Lower leg skin (tissue), 3 donors: ENCODE data around the gene PXYLP1.

Source experiments
- POLR2A ChIP-seq, 2 donors: fragments of 450-650 bp; IDR thresholded peaks; one replicate each; pipeline ENCODE4 v1.6.1; 2016 to 2017; ENCODE audit warnings: antibody characterized with exemption in 2 of 2, mild to moderate bottlenecking in 1 of 2, moderate library complexity in 1 of 2
- TF ChIP-seq, protein P1 (sequence below), 3 donors: fragments of 450-650 bp; IDR thresholded peaks; one replicate each; pipeline ENCODE4 v1.5.1; 2016; ENCODE audit warnings: antibody characterized with exemption in 3 of 3, mild to moderate bottlenecking in 3 of 3, moderate library complexity in 2 of 3

DNA sequence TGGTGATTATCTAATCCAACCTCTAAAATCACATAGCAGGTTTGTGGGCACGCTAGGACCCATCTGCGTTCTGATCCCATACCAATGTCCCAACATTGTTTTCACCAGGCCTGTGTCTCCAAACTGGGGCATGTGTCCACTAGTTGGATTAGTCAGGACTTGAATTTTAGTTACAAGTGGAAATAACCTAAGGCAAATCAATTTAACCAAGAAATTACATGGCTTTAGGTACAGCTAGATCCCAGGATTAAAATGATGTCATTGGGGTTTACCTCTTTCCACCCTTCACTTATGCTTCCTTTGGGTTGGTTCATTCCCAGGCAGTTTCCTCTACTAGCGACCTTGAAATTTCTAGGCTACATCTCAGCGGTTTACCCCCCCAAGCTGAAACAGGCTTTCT lies 47.2 kb upstream of the PXYLP1 start:
- TF ChIP-seq, protein P1, sequence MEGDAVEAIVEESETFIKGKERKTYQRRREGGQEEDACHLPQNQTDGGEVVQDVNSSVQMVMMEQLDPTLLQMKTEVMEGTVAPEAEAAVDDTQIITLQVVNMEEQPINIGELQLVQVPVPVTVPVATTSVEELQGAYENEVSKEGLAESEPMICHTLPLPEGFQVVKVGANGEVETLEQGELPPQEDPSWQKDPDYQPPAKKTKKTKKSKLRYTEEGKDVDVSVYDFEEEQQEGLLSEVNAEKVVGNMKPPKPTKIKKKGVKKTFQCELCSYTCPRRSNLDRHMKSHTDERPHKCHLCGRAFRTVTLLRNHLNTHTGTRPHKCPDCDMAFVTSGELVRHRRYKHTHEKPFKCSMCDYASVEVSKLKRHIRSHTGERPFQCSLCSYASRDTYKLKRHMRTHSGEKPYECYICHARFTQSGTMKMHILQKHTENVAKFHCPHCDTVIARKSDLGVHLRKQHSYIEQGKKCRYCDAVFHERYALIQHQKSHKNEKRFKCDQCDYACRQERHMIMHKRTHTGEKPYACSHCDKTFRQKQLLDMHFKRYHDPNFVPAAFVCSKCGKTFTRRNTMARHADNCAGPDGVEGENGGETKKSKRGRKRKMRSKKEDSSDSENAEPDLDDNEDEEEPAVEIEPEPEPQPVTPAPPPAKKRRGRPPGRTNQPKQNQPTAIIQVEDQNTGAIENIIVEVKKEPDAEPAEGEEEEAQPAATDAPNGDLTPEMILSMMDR (IDR thresholded peaks at IDR 0.05): no peak
- TF ChIP-seq POLR2A (IDR thresholded peaks at IDR 0.05): no peak
